Measurements from ENCODE around the gene SVEP1.

The SVEP1 gene

GRCh38 chr9:110329639-110330230, 249.8 kb downstream of the SVEP1 start:
- no peak overlapping the region for H3K4me3 ChIP-seq (replicated peaks; ENCODE audit: low read depth, low read length)
- H3K27me3 ChIP-seq (replicated peaks; ENCODE audit: control insufficient read depth, insufficient read depth, low read length): no peaks in the 10 kb centered on the region
- no peaks in the 10 kb centered on the region for H3K36me3 ChIP-seq (ENCODE audit: control insufficient read depth, insufficient read depth, low read length)
- no peak for DNase-seq (ENCODE audit: extremely low read depth, insufficient read length)
- TF ChIP-seq CTCF (IDR thresholded peaks at IDR 0.05; ENCODE audit: insufficient read depth, low read length, poor library complexity, severe bottlenecking): no peak

- TF ChIP-seq CTCF (IDR thresholded peaks at IDR 0.05; ENCODE audit: insufficient read depth, low read length, poor library complexity, severe bottlenecking): no peak
- Histone ChIP-seq H3K27me3 (replicated peaks; ENCODE audit: control insufficient read depth, insufficient read depth, low read length) (no peaks in the 10 kb centered on the region), H3K36me3 (ENCODE audit: control insufficient read depth, insufficient read depth, low read length) (no peaks in the 10 kb centered on the region), H3K4me3 (replicated peaks; ENCODE audit: low read depth, low read length) (no peak overlapping the region)
- no peak for DNase-seq (ENCODE audit: extremely low read depth, insufficient read length)
Measured at GRCh38 chr9:110328763-110329162, 250.8 kb downstream of the SVEP1 start.

- Histone ChIP-seq H3K36me3 (ENCODE audit: control insufficient read depth, insufficient read depth, low read length) (no peaks in the 10 kb centered on the region), H3K27me3 (replicated peaks; ENCODE audit: control insufficient read depth, insufficient read depth, low read length) (no peaks in the 10 kb centered on the region), H3K4me3 (replicated peaks; ENCODE audit: low read depth, low read length) (no peak overlapping the region)
- DNase-seq (ENCODE audit: extremely low read depth, insufficient read length): no peak
- TF ChIP-seq CTCF (IDR thresholded peaks at IDR 0.05; ENCODE audit: insufficient read depth, low read length, poor library complexity, severe bottlenecking): no peak
Measured at GRCh38 chr9:110327716-110328115, 251.8 kb downstream of the SVEP1 start.

DNA sequence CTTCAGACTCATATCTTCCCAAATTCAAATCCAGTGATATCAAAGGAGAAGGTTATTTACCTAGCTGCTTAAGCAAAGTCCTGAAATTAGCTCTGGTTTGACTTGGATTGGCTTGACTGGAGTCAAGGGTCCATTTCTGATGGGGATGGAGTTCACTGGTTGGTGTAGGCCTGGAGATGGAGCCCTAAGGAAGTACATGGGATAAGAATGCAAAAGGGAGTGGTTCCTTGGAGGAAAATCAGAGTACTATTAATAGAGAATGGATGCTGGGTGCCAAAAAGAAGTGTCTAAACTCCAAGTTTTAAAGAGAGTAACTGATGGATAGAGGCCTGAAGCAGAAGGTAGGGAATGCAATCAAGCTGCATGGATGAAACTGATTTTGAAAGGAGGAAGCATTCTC, 255.7 kb downstream of the SVEP1 start:
- DNase-seq (ENCODE audit: extremely low read depth, insufficient read length): no peak
- no peak for TF ChIP-seq CTCF (IDR thresholded peaks at IDR 0.05; ENCODE audit: insufficient read depth, low read length, poor library complexity, severe bottlenecking)
- Histone ChIP-seq H3K36me3 (ENCODE audit: control insufficient read depth, insufficient read depth, low read length) (no peaks in the 10 kb centered on the region), H3K27me3 (replicated peaks; ENCODE audit: control insufficient read depth, insufficient read depth, low read length) (no peaks in the 10 kb centered on the region), H3K4me3 (replicated peaks; ENCODE audit: low read depth, low read length) (no peak overlapping the region)

DNA sequence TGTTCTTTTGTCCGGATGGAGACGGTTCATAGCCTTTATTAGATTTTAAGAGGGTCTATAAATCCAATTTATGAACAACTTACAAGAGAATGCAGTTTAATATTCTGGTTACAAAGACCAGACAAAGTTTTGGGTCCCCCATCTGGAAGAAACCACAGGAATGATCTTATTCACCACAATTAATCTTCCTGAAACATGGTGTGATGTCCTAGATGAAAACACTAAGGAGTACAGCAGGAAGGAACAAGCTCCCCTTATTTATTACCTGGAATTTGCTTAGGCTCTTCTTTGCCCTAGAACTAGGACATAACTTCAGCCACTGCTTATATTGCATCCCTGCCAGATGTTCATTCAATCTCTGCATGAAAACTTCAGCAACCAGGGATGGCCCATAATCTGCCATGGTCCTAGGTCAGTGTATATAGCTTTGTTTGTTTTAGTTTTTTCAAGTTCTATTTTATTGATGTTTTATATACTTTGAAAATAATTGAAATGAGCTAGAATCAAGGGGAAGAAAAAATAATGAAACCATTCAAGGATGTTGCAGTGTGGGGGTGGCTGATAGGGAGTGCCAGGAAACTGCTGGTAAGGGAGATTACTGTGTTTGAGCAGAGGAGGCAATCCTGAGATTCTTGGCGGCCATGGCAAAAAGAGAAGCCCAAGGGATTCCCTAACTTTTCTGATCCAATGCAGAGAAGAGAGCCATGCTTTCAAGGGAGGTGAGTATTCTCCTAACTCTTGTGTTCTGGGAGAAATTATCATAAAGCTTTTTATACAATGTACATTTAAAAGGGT, 258.7 kb downstream of the SVEP1 start:
- DNase-seq (ENCODE audit: extremely low read depth, insufficient read length): no peak
- Histone ChIP-seq H3K4me3 (replicated peaks; ENCODE audit: low read depth, low read length) (no peak overlapping the region), H3K27me3 (replicated peaks; ENCODE audit: control insufficient read depth, insufficient read depth, low read length) (no peaks in the 10 kb centered on the region), H3K36me3 (ENCODE audit: control insufficient read depth, insufficient read depth, low read length) (no peaks in the 10 kb centered on the region)
- TF ChIP-seq CTCF (IDR thresholded peaks at IDR 0.05; ENCODE audit: insufficient read depth, low read length, poor library complexity, severe bottlenecking): no peak

All from GM06990 (cell line).